Liver (tissue), 9 donors: ENCODE data around the gene PIEZO2. TPM values are rescaled to one million over a fixed set of nuclear protein-coding genes. Genes with fewer than 3 reads are reported as not detected.

Experiments used
- DNase-seq: peaks from one replicate; pipeline ENCODE4 v3.0.0-alpha.2; 2017; ENCODE audit warnings: low spot score
- H3K27ac ChIP-seq, 2 donors: one replicate each; pipeline ENCODE4 v1.7.0; 2013; ENCODE audit warnings: inconsistent platforms in 2 of 2, low read length in 2 of 2, control low read depth in 1 of 2, low read depth in 1 of 2, mild to moderate bottlenecking in 1 of 2
- H3K27me3 ChIP-seq, 4 donors: one replicate each; pipeline versions ENCODE4 v1.6.1 to v1.7.0; 2013; ENCODE audit warnings: low read length in 3 of 4, inconsistent platforms in 1 of 4, mild to moderate bottlenecking in 1 of 4, moderate library complexity in 1 of 4; ENCODE audit not compliant: control insufficient read depth in 4 of 4, insufficient read depth in 4 of 4
- H3K36me3 ChIP-seq, 4 donors: one replicate each; pipeline versions ENCODE4 v1.6.1 to v1.7.0; 2013; ENCODE audit warnings: low read length in 3 of 4, mild to moderate bottlenecking in 3 of 4, low read depth in 1 of 4, moderate library complexity in 1 of 4; ENCODE audit not compliant: control insufficient read depth in 4 of 4, insufficient read depth in 3 of 4
- H3K4me1 ChIP-seq, 4 donors: one replicate each; pipeline versions ENCODE4 v1.6.1 to v1.7.0; 2013; ENCODE audit warnings: low read length in 3 of 4, mild to moderate bottlenecking in 3 of 4, moderate library complexity in 1 of 4; ENCODE audit not compliant: control insufficient read depth in 4 of 4, insufficient read depth in 4 of 4
- H3K4me3 ChIP-seq, 3 donors: one replicate each; pipeline versions ENCODE4 v1.6.1 to v1.7.0; 2013; ENCODE audit warnings: low read length in 3 of 3, control low read depth in 1 of 3, low read depth in 1 of 3, mild to moderate bottlenecking in 1 of 3
- H3K9ac ChIP-seq, 2 donors: one replicate each; pipeline ENCODE4 v1.7.0; 2013; ENCODE audit warnings: low read length in 2 of 2, mild to moderate bottlenecking in 2 of 2, moderate library complexity in 2 of 2, control low read depth in 1 of 2, low read depth in 1 of 2
- H3K9me3 ChIP-seq, 4 donors: one replicate each; pipeline versions ENCODE4 v1.6.1 to v1.7.0; 2013; ENCODE audit warnings: low read length in 3 of 4; ENCODE audit not compliant: control insufficient read depth in 4 of 4
- ATF3 ChIP-seq: IDR thresholded peaks from 2 replicates; pipeline ENCODE4 v1.6.1; 2016; ENCODE audit warnings: antibody characterized with exemption
- CTCF ChIP-seq: fragments of 150-350 bp; IDR thresholded peaks from 2 replicates; pipeline ENCODE4 v1.5.1; 2017; ENCODE audit warnings: improper control_type of control experiment, low read depth, low read length; ENCODE audit not compliant: missing input control
- EGR1 ChIP-seq, 2 donors: IDR thresholded peaks; 2 replicates each; pipeline ENCODE4 v1.6.1; 2016 to 2018; ENCODE audit warnings: antibody characterized with exemption in 2 of 2, low read depth in 2 of 2
- FOXA1 ChIP-seq: IDR thresholded peaks from 2 replicates; pipeline ENCODE4 v1.6.1; 2016; ENCODE audit warnings: antibody characterized with exemption
- FOXA2 ChIP-seq: IDR thresholded peaks from 2 replicates; pipeline ENCODE4 v1.6.1; 2016; ENCODE audit warnings: antibody characterized with exemption
- GABPA ChIP-seq, 2 donors: IDR thresholded peaks in 1 of 2; conservative IDR thresholded peaks in 1 of 2; 2 replicates each; pipeline ENCODE4 v1.6.1; 2016; ENCODE audit warnings: antibody characterized with exemption in 2 of 2, mild to moderate bottlenecking in 1 of 2, moderate library complexity in 1 of 2
- HNF4A ChIP-seq, 2 donors: conservative IDR thresholded peaks; 2 replicates each; pipeline ENCODE4 v1.6.1; 2016; ENCODE audit warnings: antibody characterized with exemption in 2 of 2, mild to moderate bottlenecking in 2 of 2
- HNF4G ChIP-seq: IDR thresholded peaks from 2 replicates; pipeline ENCODE4 v1.6.1; 2016; ENCODE audit warnings: antibody characterized with exemption
- JUND ChIP-seq, 2 donors: IDR thresholded peaks; 2 replicates each; pipeline ENCODE4 v1.6.1; 2016; ENCODE audit warnings: antibody characterized with exemption in 2 of 2
- NR2F2 ChIP-seq: IDR thresholded peaks from 2 replicates; pipeline ENCODE4 v1.6.1; 2016; ENCODE audit warnings: antibody characterized with exemption
- RAD21 ChIP-seq, 2 donors: IDR thresholded peaks; 2 replicates each; pipeline ENCODE4 v1.6.1; 2016; ENCODE audit warnings: antibody characterized with exemption in 2 of 2, mild to moderate bottlenecking in 2 of 2
- REST ChIP-seq: IDR thresholded peaks from 2 replicates; pipeline ENCODE4 v1.6.1; 2016; ENCODE audit warnings: antibody characterized with exemption, mild to moderate bottlenecking
- RXRA ChIP-seq, 2 donors: IDR thresholded peaks; 2 replicates each; pipeline ENCODE4 v1.6.1; 2017 to 2018; ENCODE audit warnings: antibody characterized with exemption in 2 of 2, mild to moderate bottlenecking in 1 of 2
- SP1 ChIP-seq: IDR thresholded peaks from 2 replicates; pipeline ENCODE4 v1.6.1; 2018; ENCODE audit warnings: antibody characterized with exemption, mild to moderate bottlenecking
- TAF1 ChIP-seq: conservative IDR thresholded peaks from 2 replicates; pipeline ENCODE4 v1.6.1; 2016; ENCODE audit warnings: antibody characterized with exemption, mild to moderate bottlenecking
- YY1 ChIP-seq: IDR thresholded peaks from 2 replicates; pipeline ENCODE4 v1.6.1; 2016; ENCODE audit warnings: antibody characterized with exemption, mild to moderate bottlenecking
- WGBS: extraction: QIAGEN DNeasy Blood & Tissue Kit; methylation state at CpG from one replicate; pipeline ENCODE4 v1.1.7; 2013; 5-methylcytosine and 5-hydroxymethylcytosine counted together
- polyA plus RNA-seq, 2 donors: library from polyadenylated mRNA; stranded (reverse) in 1 of 2; unstranded in 1 of 2; fragments of 200-250 nt in 1 of 2; fragments of >200 nt in 1 of 2; fragmentation: Nextera tagmentation in 1 of 2; extraction: Ambion mirVana in 1 of 2; gene quantifications; one replicate each; pipeline versions ENCODE4 v1.2.1 to v1.2.3, GENCODE V29; 2013 to 2015
- total RNA-seq, 2 donors: library from RNA; depleted of rRNA; stranded (reverse); fragments of >200 nt; gene quantifications; one replicate each; pipeline ENCODE4 v1.2.3, GENCODE V29; 2014
- TF ChIP-seq, protein P1 (sequence below): IDR thresholded peaks from 2 replicates; pipeline ENCODE4 v1.6.1; 2016; ENCODE audit warnings: antibody characterized with exemption
- TF ChIP-seq, protein P2 (sequence below): IDR thresholded peaks from 2 replicates; pipeline ENCODE4 v1.6.1; 2016; ENCODE audit warnings: antibody characterized with exemption
- donor health status: healthy.
- donor health status: healthy.
- donor health status: healthy.
- donor health status: healthy.
- donor health status: healthy.

The PIEZO2 gene
- total and polyA plus RNA-seq, 4 donors = 1.1 to 12.3 (median 4.8) TPM

GRCh38 chr18:10872304-10872703 is 277.1 kb downstream of the PIEZO2 start:
- H3K27me3 ChIP-seq = no peaks in the 10 kb centered on the region
- H3K27ac ChIP-seq = no peak overlapping the region
- H3K9me3 ChIP-seq = no peaks in the 10 kb centered on the region
- H3K9ac ChIP-seq = no peak overlapping the region
- no peak for DNase-seq
- TF ChIP-seq HNF4A (conservative IDR thresholded peaks at IDR 0.05) (no peak), RAD21 (IDR thresholded peaks at IDR 0.05) (no peak), SP1 (no peak), GABPA (IDR thresholded peaks at IDR 0.05 in 1 of 2, conservative IDR thresholded peaks at IDR 0.05 in 1 of 2) (no peak), RXRA (IDR thresholded peaks at IDR 0.05) (no peak), ATF3 (no peak), JUND (IDR thresholded peaks at IDR 0.05) (no peak), NR2F2 (no peak), TAF1 (no peak), YY1 (no peak), FOXA1 (no peak), CTCF (no peak), EGR1 (IDR thresholded peaks at IDR 0.05; ENCODE audit: low read depth in 2 of 2) (no peak), REST (no peak), HNF4G (no peak), FOXA2 (no peak)
- TF ChIP-seq, protein P1, sequence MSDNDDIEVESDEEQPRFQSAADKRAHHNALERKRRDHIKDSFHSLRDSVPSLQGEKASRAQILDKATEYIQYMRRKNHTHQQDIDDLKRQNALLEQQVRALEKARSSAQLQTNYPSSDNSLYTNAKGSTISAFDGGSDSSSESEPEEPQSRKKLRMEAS = no peak
- TF ChIP-seq, protein P2, sequence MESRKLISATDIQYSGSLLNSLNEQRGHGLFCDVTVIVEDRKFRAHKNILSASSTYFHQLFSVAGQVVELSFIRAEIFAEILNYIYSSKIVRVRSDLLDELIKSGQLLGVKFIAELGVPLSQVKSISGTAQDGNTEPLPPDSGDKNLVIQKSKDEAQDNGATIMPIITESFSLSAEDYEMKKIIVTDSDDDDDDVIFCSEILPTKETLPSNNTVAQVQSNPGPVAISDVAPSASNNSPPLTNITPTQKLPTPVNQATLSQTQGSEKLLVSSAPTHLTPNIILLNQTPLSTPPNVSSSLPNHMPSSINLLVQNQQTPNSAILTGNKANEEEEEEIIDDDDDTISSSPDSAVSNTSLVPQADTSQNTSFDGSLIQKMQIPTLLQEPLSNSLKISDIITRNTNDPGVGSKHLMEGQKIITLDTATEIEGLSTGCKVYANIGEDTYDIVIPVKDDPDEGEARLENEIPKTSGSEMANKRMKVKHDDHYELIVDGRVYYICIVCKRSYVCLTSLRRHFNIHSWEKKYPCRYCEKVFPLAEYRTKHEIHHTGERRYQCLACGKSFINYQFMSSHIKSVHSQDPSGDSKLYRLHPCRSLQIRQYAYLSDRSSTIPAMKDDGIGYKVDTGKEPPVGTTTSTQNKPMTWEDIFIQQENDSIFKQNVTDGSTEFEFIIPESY = no peak
- H3K36me3 ChIP-seq = no peaks in the 10 kb centered on the region
- no peak overlapping the region for H3K4me3 ChIP-seq
- WGBS = 86% methylated on average over 5 of the region's 5 CpGs
- no peaks in the 10 kb centered on the region for H3K4me1 ChIP-seq
